Endometrial microvascular endothelial cells (primary cell): Measurements from ENCODE around the gene SNAPC2. TPM values are rescaled to one million over a fixed set of nuclear protein-coding genes. Genes with fewer than 3 reads are reported as not detected.
"Not testable (repeated sequence)": the region's sequence is repeated elsewhere in the genome, so short reads cannot be mapped to it uniquely, and the experiment has no call there.

Source experiments
- in situ Hi-C: cut with HindIII; loops from 2 replicates; pipeline ENCODE4 v1.10.0; 2017; ENCODE audit warnings: low sequenced_read_pairs, low pct_unique_long_range_greater_than_20kb; ENCODE audit errors: inconsistent ontology term
- total RNA-seq: library from RNA; depleted of rRNA; stranded (reverse); fragments of >200 nt; gene quantifications from one replicate; pipeline ENCODE4 v1.2.3, GENCODE V29; 2015; ENCODE audit errors: inconsistent ontology term

The SNAPC2 gene
- total RNA-seq, 1 donor from 2014 or later: 46.8 TPM

GRCh38 chr19:7928334-7928706 lies 8.2 kb downstream of the SNAPC2 start:
- in situ Hi-C loops: no loop called here

GRCh38 chr19:7928741-7929701 lies 8.9 kb downstream of the SNAPC2 start:
- in situ Hi-C loops: no loop called here

- in situ Hi-C loops: not testable (repeated sequence)
These were observed 9.9 kb downstream of the SNAPC2 start for GRCh38 chr19:7930030-7930429.

- in situ Hi-C loops: no loop called here
These were observed 10.6 kb downstream of the SNAPC2 start for GRCh38 chr19:7930765-7931164.

- in situ Hi-C loops: no loop called here
These were observed 11.3 kb downstream of the SNAPC2 start for GRCh38 chr19:7931221-7932061.

- in situ Hi-C loops: no loop called here
These were observed 12.3 kb downstream of the SNAPC2 start for GRCh38 chr19:7932276-7932929.

- in situ Hi-C loops: no loop called here
These were observed 12.8 kb downstream of the SNAPC2 start for GRCh38 chr19:7932930-7933300.

GRCh38 chr19:7933411-7933810 lies 13.3 kb downstream of the SNAPC2 start:
- in situ Hi-C loops: no loop called here

- in situ Hi-C loops: no loop called here
These were observed 13.9 kb downstream of the SNAPC2 start for GRCh38 chr19:7933828-7934725.

- in situ Hi-C loops: no loop called here
These were observed 14.6 kb downstream of the SNAPC2 start for GRCh38 chr19:7934766-7935165.

GRCh38 chr19:7940841-7941240 lies 20.7 kb downstream of the SNAPC2 start:
- in situ Hi-C loops: no loop called here

GRCh38 chr19:7941895-7942596 lies 21.9 kb downstream of the SNAPC2 start:
- in situ Hi-C loops: no loop called here

GRCh38 chr19:7942981-7943443 lies 22.9 kb downstream of the SNAPC2 start:
- in situ Hi-C loops: no loop called here

GRCh38 chr19:7943444-7944176 lies 23.5 kb downstream of the SNAPC2 start, which contains the start of gene TIMM44:
Gene TIMM44, minus strand, starts transcription at chr19:7943666. Its CDS starts 15 bp downstream, at chr19:7943651.
- in situ Hi-C loops: no loop called here

- in situ Hi-C loops: no loop called here
These were observed 24.1 kb downstream of the SNAPC2 start for GRCh38 chr19:7944177-7944761.

GRCh38 chr19:7947939-7948338 lies 27.8 kb downstream of the SNAPC2 start:
- in situ Hi-C loops: no loop called here

GRCh38 chr19:7953060-7953459 lies 32.9 kb downstream of the SNAPC2 start:
- in situ Hi-C loops: no loop called here
